Measurements from ENCODE around the gene RBM44. TPM values are rescaled to one million over a fixed set of nuclear protein-coding genes. Genes with fewer than 3 reads are reported as not detected.

The RBM44 gene
- total RNA-seq, 2 experiments from 2014 or later, result 1.1 to 1.2 TPM

DNA sequence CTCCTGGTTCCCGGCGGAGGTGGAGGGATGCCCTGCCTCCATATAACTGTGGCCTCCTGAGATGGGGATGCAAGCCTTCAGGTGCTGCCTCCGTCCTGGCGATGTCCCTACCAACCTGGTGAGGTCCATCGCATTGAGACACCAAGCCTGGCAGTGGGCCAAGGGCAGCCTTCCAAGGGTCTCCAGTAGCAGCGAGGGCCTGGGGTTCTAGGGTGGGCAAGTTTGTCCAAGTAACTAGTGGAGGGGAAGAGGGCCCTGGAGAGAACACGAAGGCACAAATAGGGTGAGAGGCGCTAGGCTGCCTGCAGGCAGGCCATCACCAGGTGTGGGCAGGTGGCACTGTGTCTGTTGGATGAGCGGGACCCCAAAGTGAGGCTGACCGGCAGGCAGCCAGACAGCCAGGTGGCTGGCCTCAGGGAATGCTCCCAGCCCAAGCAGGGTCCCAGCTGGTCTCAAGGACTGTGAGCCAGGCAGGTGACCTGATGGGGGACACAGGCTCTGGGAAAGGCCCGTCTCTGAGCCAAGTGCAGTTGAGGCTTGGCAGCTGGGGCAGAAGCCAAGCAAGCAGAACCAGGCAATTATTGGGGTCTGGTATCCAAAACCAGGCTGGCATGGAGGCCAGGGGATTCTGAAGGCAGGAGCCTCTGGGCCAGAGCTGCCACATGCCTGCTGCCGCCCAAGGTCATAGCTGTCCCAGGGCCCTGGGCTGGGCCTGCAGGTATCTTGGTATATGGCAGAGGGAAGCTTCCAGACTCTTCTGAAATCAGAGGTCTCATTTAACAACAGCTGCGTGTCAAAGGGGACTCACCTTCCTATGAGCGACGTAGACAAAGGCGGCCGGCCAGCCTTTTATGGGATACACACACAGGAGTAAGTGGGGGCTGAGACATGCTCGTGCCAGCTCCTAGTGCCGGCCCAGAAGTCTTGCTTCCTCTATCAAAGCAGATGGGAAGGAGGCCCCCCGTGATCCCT is 84.2 kb downstream of the RBM44 start:
- no peak for ATAC-seq (ENCODE audit: low read depth)
- Mint-ChIP-seq H3K4me3 (no peak overlapping the region), H3K4me1 (no peaks in the 10 kb centered on the region), H3K27ac (no peak overlapping the region), H3K27me3 (no peaks in the 10 kb centered on the region), H3K9me3 (no peaks in the 10 kb centered on the region), H3K36me3 (no peaks in the 10 kb centered on the region)
- no peak for DNase-seq
- POLR2A ChIA-PET, result no interaction called here

DNA sequence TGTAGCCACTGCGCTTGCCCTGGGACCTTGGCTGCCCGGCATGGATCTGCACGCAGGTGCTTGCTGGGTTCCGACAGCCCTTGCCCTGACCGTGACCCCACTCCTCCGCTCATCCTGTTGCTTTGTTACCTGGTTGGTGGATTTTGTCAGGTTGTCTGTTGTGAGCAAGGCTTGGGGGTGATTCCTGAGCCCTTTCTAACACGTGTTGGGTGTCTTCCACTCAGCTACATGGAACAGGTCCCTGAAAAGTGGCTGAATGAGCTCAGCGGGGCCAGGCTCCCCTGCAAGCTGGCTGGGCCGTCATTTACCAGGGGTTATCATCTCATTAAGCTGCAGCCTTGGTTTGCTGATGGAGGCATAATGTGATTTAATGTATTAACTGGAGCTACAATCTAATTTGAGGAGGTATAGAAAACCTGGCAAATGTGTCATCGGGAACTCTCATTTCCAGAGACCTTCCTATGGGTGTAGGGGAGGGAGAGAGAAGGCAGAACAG is 85.4 kb downstream of the RBM44 start:
- H3K4me3 Mint-ChIP-seq, result no peak overlapping the region
- H3K36me3 Mint-ChIP-seq, result no peaks in the 10 kb centered on the region
- ATAC-seq (ENCODE audit: low read depth), result no peak
- no peaks in the 10 kb centered on the region for H3K9me3 Mint-ChIP-seq
- DNase-seq, result no peak
- H3K4me1 Mint-ChIP-seq, result no peaks in the 10 kb centered on the region
- POLR2A ChIA-PET, result no interaction called here
- H3K27ac Mint-ChIP-seq, result no peak overlapping the region
- H3K27me3 Mint-ChIP-seq, result no peaks in the 10 kb centered on the region

DNA sequence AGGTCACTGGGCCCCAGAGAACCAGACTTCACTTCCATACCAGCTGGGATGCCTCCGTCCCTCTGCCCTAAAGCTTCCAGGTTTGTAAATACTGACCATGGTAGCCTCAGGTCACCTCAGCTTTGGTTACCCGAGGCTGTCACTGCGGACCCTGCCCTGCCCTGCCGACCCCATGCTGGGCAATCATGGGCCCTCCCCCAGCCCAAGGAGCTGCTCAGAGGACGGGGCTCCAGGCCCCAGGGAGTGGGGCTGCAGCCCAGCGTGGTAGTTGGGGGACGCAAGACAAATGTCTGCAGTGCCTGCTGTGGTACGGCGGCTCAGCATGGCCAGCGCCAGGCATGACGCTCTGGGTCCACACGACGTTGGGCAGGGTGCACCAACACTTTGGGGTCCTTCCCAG is 86.1 kb downstream of the RBM44 start:
- no peaks in the 10 kb centered on the region for H3K27me3 Mint-ChIP-seq
- no peak overlapping the region for H3K4me3 Mint-ChIP-seq
- DNase-seq, result no peak
- H3K36me3 Mint-ChIP-seq, result no peaks in the 10 kb centered on the region
- no peaks in the 10 kb centered on the region for H3K9me3 Mint-ChIP-seq
- POLR2A ChIA-PET, result no interaction called here
- no peak overlapping the region for H3K27ac Mint-ChIP-seq
- peaks cover 1% of the 10 kb centered on the region for H3K4me1 Mint-ChIP-seq
- ATAC-seq (ENCODE audit: low read depth), result no peak

DNA sequence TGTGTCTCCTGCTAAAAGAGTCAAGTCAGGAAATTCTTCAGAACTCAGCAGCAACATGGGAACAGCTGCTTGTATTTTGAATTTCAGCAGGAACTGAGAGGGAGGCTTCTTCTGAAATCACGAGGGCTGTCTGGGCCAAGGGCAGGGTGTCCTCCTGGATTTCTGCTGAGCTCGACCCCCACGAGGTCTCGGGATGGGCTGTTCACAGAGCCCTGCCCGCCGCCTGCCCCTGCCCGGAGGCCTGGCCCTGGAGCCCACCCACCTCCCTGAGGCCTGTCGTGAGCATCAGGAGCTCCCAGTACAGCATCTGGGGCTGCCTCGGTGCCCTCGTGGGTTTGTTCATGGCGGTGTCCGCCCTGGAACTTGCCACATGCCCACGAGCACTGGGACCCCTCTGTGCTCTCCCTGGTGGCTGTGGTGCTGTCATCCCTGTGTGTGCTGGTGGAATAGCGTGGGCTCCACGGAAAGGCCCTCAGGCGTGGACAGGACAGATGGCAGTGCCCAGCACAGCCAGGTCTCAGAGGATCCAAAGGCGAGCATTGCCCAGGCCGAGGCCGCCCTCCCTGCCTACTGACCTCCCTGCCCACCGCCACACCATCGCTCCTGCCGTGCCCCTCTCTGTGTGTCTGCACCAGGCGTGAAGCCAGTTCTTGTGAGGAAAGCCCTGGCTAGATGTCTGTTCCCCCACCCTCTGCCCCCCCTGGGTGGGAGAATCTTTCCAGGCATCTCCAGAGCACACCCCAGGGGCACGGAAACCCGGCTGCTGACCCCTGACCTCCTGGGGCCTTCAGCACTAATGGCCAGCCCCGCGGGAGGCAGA is 86.7 kb downstream of the RBM44 start:
- Mint-ChIP-seq H3K9me3 (no peaks in the 10 kb centered on the region), H3K36me3 (no peaks in the 10 kb centered on the region), H3K27me3 (no peaks in the 10 kb centered on the region), H3K4me1 (peaks cover 1% of the 10 kb centered on the region), H3K27ac (no peak overlapping the region), H3K4me3 (no peak overlapping the region)
- POLR2A ChIA-PET, result interaction anchor here (0.5 kb wide), 1 partner anchor 48 kb away, joined by 5 read pairs; no protein-coding TSS in a partner anchor
- ATAC-seq (ENCODE audit: low read depth) (no peak), DNase-seq (peak; percentile 30)

DNA sequence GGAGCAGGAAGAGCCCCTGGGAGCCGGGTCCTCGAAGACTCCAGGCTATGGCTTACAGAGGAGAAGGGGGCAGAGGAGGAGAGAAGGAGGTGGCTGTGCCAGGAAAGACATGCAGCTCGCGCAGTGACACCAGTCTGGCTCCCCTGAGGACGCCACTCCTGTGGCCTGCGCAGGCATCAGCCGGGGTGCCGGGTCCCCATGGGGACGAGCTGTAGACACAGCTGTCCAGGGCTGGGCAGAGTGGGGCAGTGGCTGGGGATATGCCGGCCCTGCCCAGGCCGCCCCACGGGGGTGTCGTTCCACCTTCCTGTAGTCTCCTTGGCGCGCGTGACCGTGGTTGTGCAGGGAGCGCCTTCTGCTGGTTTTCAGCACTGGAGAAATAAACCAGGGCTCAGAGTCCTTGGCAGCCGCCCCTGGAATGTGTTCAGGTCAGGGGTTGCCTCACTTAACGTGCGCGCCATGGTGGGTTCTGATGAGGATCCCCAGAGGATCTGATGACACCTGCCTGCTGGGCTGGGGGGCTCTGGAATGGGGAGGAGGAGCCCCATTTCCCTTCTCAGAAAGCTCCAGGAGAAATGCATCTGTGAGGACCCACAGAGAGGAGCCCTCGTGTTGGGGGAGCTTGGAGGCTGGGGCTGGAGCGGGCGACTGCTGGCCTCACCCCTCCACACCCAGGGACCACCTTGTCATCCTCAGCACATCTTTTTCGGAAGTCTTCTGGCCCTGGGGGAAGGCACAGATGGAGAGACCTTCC is 87.5 kb downstream of the RBM44 start:
- no peak overlapping the region for H3K4me3 Mint-ChIP-seq
- no peaks in the 10 kb centered on the region for H3K9me3 Mint-ChIP-seq
- ATAC-seq (ENCODE audit: low read depth) (no peak), DNase-seq (peak; percentile 25)
- no peaks in the 10 kb centered on the region for H3K36me3 Mint-ChIP-seq
- no peaks in the 10 kb centered on the region for H3K27me3 Mint-ChIP-seq
- POLR2A ChIA-PET, result interaction anchor here (0.5 kb wide), 1 partner anchor 47 kb away, joined by 5 read pairs; no protein-coding TSS in a partner anchor
- peaks cover 4% of the 10 kb centered on the region for H3K4me1 Mint-ChIP-seq
- H3K27ac Mint-ChIP-seq, result no peak overlapping the region

DNA sequence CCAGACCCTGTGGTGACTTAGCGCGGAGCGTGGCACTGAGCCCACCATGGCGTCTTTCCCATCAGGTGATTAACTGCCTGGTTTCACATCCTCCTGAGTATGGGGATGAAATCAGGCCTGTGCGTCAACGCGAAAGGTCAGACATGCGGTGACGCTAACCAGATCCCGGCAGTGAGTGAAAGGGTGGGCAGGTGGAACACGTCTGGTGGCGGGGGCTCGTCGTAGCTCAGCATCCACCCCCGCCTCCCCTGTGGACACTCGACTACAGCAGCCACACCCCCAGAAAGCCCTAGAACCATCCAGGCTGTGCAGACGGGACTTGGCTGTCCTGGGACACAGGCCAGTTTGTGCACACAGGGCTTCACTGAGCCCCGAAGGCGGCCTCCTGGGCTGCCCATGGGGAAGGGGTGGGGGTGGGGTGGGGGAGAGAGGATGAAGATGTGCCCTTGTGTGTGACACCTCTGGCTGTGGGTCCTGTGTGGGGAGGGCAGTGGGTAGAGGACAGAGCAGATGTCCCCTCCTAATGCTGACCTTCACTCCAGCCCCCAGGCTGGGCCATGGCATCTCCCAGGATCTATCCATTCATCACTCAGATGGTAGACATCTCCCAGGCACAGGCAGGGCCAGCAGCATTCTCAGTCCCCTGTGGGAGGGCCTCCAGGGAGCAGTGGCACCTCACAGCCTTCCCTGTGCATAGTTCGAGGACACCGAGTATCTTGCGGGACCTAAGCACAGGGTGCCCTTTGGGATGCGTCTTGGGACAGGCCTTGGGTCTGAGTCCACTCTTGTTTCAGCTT is 88.3 kb downstream of the RBM44 start:
- ATAC-seq (ENCODE audit: low read depth) (no peak), DNase-seq (no peak)
- H3K4me3 Mint-ChIP-seq, result no peak overlapping the region
- H3K27ac Mint-ChIP-seq, result no peak overlapping the region
- no peaks in the 10 kb centered on the region for H3K27me3 Mint-ChIP-seq
- H3K36me3 Mint-ChIP-seq, result no peaks in the 10 kb centered on the region
- POLR2A ChIA-PET, result no interaction called here
- H3K9me3 Mint-ChIP-seq, result no peaks in the 10 kb centered on the region
- H3K4me1 Mint-ChIP-seq, result peaks cover 4% of the 10 kb centered on the region

DNA sequence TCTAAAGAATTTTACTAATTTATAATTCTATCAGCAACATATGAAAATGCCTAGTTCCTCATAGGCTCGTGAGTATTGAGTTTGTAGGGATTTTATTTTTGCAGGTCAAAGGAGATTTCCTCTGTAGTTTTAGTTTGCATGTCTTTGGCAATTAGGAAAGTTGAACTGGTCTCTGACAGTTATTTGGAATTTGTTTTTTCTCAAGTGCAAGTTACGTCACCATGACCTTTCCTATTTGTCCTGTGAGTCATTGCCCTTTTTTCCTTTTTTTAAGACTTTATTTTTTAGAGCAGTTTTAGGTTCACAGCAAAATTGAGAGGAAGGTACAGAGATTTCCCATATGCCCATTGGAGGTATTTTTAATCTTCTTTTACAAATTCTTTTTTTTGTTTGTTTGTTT is 89.8 kb downstream of the RBM44 start:
- POLR2A ChIA-PET, result no interaction called here
- no peaks in the 10 kb centered on the region for H3K27me3 Mint-ChIP-seq
- H3K27ac Mint-ChIP-seq, result no peak overlapping the region
- peaks cover 3% of the 10 kb centered on the region for H3K36me3 Mint-ChIP-seq
- DNase-seq (no peak), ATAC-seq (ENCODE audit: low read depth) (no peak)
- no peak overlapping the region for H3K4me3 Mint-ChIP-seq
- no peaks in the 10 kb centered on the region for H3K9me3 Mint-ChIP-seq
- peaks cover 14% of the 10 kb centered on the region for H3K4me1 Mint-ChIP-seq

DNA sequence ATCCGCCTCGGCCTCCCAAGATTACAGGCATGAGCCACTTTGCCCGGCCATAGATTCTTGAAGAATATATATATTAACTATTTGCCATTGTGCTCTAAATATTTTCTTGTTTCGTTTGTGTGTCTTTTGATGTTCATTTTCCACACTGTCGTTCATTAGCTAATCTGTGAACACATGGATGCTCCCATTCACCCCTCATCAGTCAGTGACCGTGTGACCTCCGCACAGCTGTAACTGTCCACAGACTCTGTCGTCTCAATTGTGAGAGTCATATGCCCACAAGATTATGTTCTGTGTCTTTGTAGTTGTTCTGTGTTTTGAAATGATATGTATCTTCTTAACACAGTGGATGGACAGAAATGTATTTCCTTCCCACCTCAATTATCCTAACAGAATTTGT is 90.4 kb downstream of the RBM44 start:
- peaks cover 3% of the 10 kb centered on the region for H3K36me3 Mint-ChIP-seq
- H3K27me3 Mint-ChIP-seq, result no peaks in the 10 kb centered on the region
- no peak overlapping the region for H3K27ac Mint-ChIP-seq
- H3K9me3 Mint-ChIP-seq, result no peaks in the 10 kb centered on the region
- DNase-seq (peak; percentile 6), ATAC-seq (ENCODE audit: low read depth) (no peak)
- H3K4me1 Mint-ChIP-seq, result peaks cover 17% of the 10 kb centered on the region
- no peak overlapping the region for H3K4me3 Mint-ChIP-seq
- POLR2A ChIA-PET, result no interaction called here

DNA sequence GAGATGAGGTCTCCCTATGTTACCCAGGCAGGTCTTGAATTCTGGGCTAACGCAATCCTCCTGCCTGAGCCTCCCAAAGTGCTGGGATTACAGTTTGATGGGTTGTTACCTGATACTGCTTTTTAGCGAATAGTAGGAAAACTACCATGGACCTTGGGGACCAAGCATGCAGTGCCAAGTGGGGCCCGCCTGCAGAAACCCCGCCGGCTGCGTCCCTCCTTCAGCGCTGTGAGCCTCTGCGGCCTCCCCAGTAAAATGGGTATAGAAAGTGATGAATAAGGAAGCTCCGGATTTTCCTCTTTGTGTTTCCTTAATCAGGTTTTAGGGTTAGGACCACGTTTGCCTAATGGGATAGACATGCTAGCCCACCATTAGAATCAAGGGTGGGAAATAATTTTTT is 91.2 kb downstream of the RBM44 start:
- peak; percentile 7 for DNase-seq
- no peaks in the 10 kb centered on the region for H3K27me3 Mint-ChIP-seq
- no peak overlapping the region for H3K27ac Mint-ChIP-seq
- no peaks in the 10 kb centered on the region for H3K9me3 Mint-ChIP-seq
- POLR2A ChIA-PET, result no interaction called here
- H3K4me1 Mint-ChIP-seq, result peaks cover 17% of the 10 kb centered on the region
- H3K36me3 Mint-ChIP-seq, result peaks cover 3% of the 10 kb centered on the region
- H3K4me3 Mint-ChIP-seq, result no peak overlapping the region
- ATAC-seq (ENCODE audit: low read depth), result no peak

Other genes starting within 250 kb of the RBM44 start
- gene PRLH, start 232.2 kb upstream of the RBM44 start, total RNA-seq, result not detected
- gene RAB17, start 208.0 kb upstream of the RBM44 start, total RNA-seq, result not detected
- 100 to 1,000 TPM; 158 to 164 TPM for gene LRRFIP1, start 171.2 kb upstream of the RBM44 start, total RNA-seq
- gene RAMP1, start 60.8 kb downstream of the RBM44 start, total RNA-seq, result 1 to 10 TPM in 1 of 2 experiments, under 1 TPM in 1; 0.68 to 1.1 TPM
- 10 to 100 TPM; 49.0 to 49.8 TPM for gene UBE2F, start 168.2 kb downstream of the RBM44 start, total RNA-seq

Data from activated naive CD8-positive, alpha-beta T cell treated with anti-CD3 and anti-CD28 coated beads, Interleukin-2, amount 10 ng/mL, durations not matched to agents 7 days and 5 days (primary cell).